HepG2 (cell line): ENCODE results near the gene GNAS. TPM values are rescaled to one million over a fixed set of nuclear protein-coding genes. Genes with fewer than 3 reads are reported as not detected.

Experiments used
- ATAC-seq: fragments of 200-7000 bp; cut with Tn5 transposase; 3 replicates; pipeline ENCODE4 v1.9.1; 2020; ENCODE audit warnings: mild to moderate bottlenecking, moderate library complexity
- BruUV-seq: library from RNA; stranded (reverse); fragments of 400-500 nt; replicated peaks from 2 replicates; lab custom pipeline; 2021; lab: Mats Ljungman, UMichigan
- CTCF ChIA-PET: fragments of 300-600 bp; formaldehyde crosslinking; extraction: SDS; loops from one replicate; lab custom pipeline; 2021; ENCODE audit warnings: low total read pairs, inconsistent platforms, low intra/inter-chr PET ratio; lab: Yijun Ruan, JAX
- POLR2A ChIA-PET: fragments of 350-600 bp; sonication (Branson Sonifier 250); formaldehyde crosslinking; loops from one replicate; lab custom pipeline; 2020; ENCODE audit warnings: antibody characterized with exemption, inconsistent platforms; lab: Yijun Ruan, JAX
- DNase-seq: peaks from one replicate; pipeline ENCODE4 v3.0.0-alpha.2; 2015; ENCODE audit warnings: low spot score
- FAIRE-seq: peaks from 3 replicates; lab custom pipeline; 2011; peaks lifted over from hg19 to GRCh38; lab: Jason Lieb, UNC
- H2AFZ ChIP-seq: one replicate; pipeline ENCODE4 v1.6.1; 2011; ENCODE audit warnings: low read length, inconsistent platforms
- H3K27ac ChIP-seq: fragments of 300-600 bp; 3 replicates; pipeline ENCODE4 v1.8.0; 2011; ENCODE audit warnings: mixed run types, mild to moderate bottlenecking, mixed read lengths, low read length, inconsistent platforms; ENCODE audit not compliant: insufficient read depth; ENCODE audit errors: extremely low read length
- H3K27me3 ChIP-seq, 2 experiments: fragments of 200-600 bp in 1 of 2; 2 replicates in 1 of 2; 3 replicates in 1 of 2; pipeline versions ENCODE4 v1.6.0 to v1.8.0; 2011; ENCODE audit warnings: low read length in 2 of 2, mild to moderate bottlenecking in 2 of 2, moderate library complexity in 2 of 2, inconsistent platforms in 1 of 2; ENCODE audit not compliant: insufficient read depth in 2 of 2, control insufficient read depth in 1 of 2
- H3K36me3 ChIP-seq, 2 experiments: fragments of 200-600 bp in 1 of 2; replicated peaks in 1 of 2; 2 replicates in 1 of 2; 3 replicates in 1 of 2; pipeline versions ENCODE4 v1.5.1 to v1.8.0; 2011; ENCODE audit warnings: low read length in 2 of 2, inconsistent platforms in 1 of 2; ENCODE audit not compliant: insufficient read depth in 2 of 2, control insufficient read depth in 1 of 2
- H3K4me1 ChIP-seq: 2 replicates; pipeline ENCODE4 v1.5.1; 2012; ENCODE audit warnings: low read length, inconsistent platforms; ENCODE audit not compliant: insufficient read depth
- H3K4me2 ChIP-seq: 2 replicates; pipeline ENCODE4 v1.6.0; 2011; ENCODE audit warnings: low read depth, low read length, inconsistent platforms
- H3K4me3 ChIP-seq, 3 experiments: fragments of 200-600 bp in 1 of 3; sonication (generic), shearing (Covaris generic) in 1 of 3; replicated peaks in 1 of 3; 2 replicates each; pipeline ENCODE4 v1.5.1; 2011 to 2016; ENCODE audit warnings: low read length in 3 of 3, inconsistent platforms in 2 of 3, low read depth in 2 of 3, mild to moderate bottlenecking in 2 of 3, control low read depth in 1 of 3, mixed read lengths in 1 of 3; ENCODE audit not compliant: insufficient read depth in 1 of 3
- H3K79me2 ChIP-seq: one replicate; pipeline ENCODE4 v1.6.1; 2011; ENCODE audit warnings: low read length, inconsistent platforms; ENCODE audit not compliant: insufficient read depth
- H3K9ac ChIP-seq: 2 replicates; pipeline ENCODE4 v1.6.0; 2011; ENCODE audit warnings: mild to moderate bottlenecking, low read depth, low read length, inconsistent platforms; ENCODE audit not compliant: insufficient read depth
- H3K9me3 ChIP-seq: 2 replicates; pipeline ENCODE4 v1.5.1; 2012; ENCODE audit warnings: mild to moderate bottlenecking, low read length
- H4K20me1 ChIP-seq: 2 replicates; pipeline ENCODE4 v1.6.0; 2011; ENCODE audit warnings: inconsistent platforms, mild to moderate bottlenecking, low read length, moderate library complexity; ENCODE audit not compliant: insufficient read depth
- AKAP8 ChIP-seq: sonication (generic); formaldehyde crosslinking; IDR thresholded peaks from 2 replicates; pipeline ENCODE4 v1.5.1; 2020; ENCODE audit warnings: mild to moderate bottlenecking, missing genetic modification reagents
- IKZF1 ChIP-seq: fragments of 450-650 bp; IDR thresholded peaks from 2 replicates; pipeline ENCODE4 v1.7.1; 2016
- MBD4 ChIP-seq: IDR thresholded peaks from 2 replicates; pipeline ENCODE4 v1.6.1; 2012; ENCODE audit warnings: low read length, inconsistent platforms, borderline replicate concordance
- POLR2AphosphoS5 ChIP-seq: IDR thresholded peaks from 2 replicates; pipeline ENCODE4 v1.6.1; 2012; ENCODE audit warnings: low read depth, low read length
- PTBP1 ChIP-seq: fragments of 200-400 bp; formaldehyde crosslinking; IDR thresholded peaks from 2 replicates; pipeline ENCODE4 v1.6.1; 2018; ENCODE audit warnings: low read length, low read depth; ENCODE audit not compliant: poor library complexity, severe bottlenecking
- SUZ12 ChIP-seq: fragments of 150-350 bp; IDR thresholded peaks from 2 replicates; pipeline ENCODE4 v1.6.1; 2014; ENCODE audit warnings: low read depth, low read length
- ZBTB3 ChIP-seq: sonication (generic); formaldehyde crosslinking; IDR thresholded peaks from 2 replicates; pipeline ENCODE4 v1.4.0; 2020; ENCODE audit warnings: low read depth, mild to moderate bottlenecking, moderate library complexity, missing genetic modification reagents, borderline replicate concordance
- ZNF619 ChIP-seq: sonication (generic); formaldehyde crosslinking; IDR thresholded peaks from 2 replicates; pipeline ENCODE4 v1.4.0; 2020; ENCODE audit warnings: mild to moderate bottlenecking, missing genetic modification reagents
- ZSCAN25 ChIP-seq: sonication (generic); formaldehyde crosslinking; IDR thresholded peaks from 2 replicates; pipeline ENCODE4 v1.8.0; 2022; ENCODE audit warnings: mild to moderate bottlenecking, missing genetic modification reagents
- WGBS: methylation state at CpG from one replicate; pipeline ENCODE4 v1.1.6; 2017; ENCODE audit warnings: low lambda C conversion rate; 5-methylcytosine and 5-hydroxymethylcytosine counted together
- in situ Hi-C: cut with HindIII; loops from 2 replicates; pipeline ENCODE4 v1.10.0; 2017; ENCODE audit warnings: low pct_unique_long_range_greater_than_20kb; ENCODE audit not compliant: extremely low pct_ligation_motif_present
- intact Hi-C: fragments of 100-400 bp; cut with micrococcal nuclease; formaldehyde crosslinking; loops from one replicate; pipeline ENCODE4 v1.10.0; 2022; ENCODE audit not compliant: unreplicated experiment
- polyA plus RNA-seq, 8 experiments: library from polyadenylated mRNA; depleted of rRNA in 3 of 8; stranded (reverse) in 7 of 8; unstranded in 1 of 8; fragments of >200 nt; fragmentation: Illumina TruSeq in 4 of 8; extraction: Trizol in 4 of 8; gene quantifications; 2 replicates each; pipeline versions ENCODE4 v1.2.1 to v1.2.3, GENCODE V29; 2011 to 2016; ENCODE audit warnings: low read depth in 4 of 8, missing spikeins in 1 of 8, mixed read lengths in 1 of 8; ENCODE audit not compliant: insufficient read depth in 1 of 8
- total RNA-seq, 5 experiments: library from RNA; depleted of rRNA; stranded (reverse); fragments of >200 nt; fragmentation: Illumina TruSeq; extraction: Trizol; gene quantifications; 2 replicates each; pipeline ENCODE4 v1.2.3, GENCODE V29; 2016; ENCODE audit warnings: low read depth in 1 of 5
- TF ChIP-seq, protein P1 (sequence below): sonication (generic); formaldehyde crosslinking; IDR thresholded peaks from 2 replicates; pipeline ENCODE4 v1.5.0; 2020; ENCODE audit warnings: mild to moderate bottlenecking, missing genetic modification reagents
- TF ChIP-seq, protein P2 (sequence below): fragments of 450-650 bp; IDR thresholded peaks from 2 replicates; pipeline ENCODE4 v1.6.1; 2016

GNAS gene
- total and polyA plus RNA-seq, 2 of the 13 experiments (the other 11 are each of a cell fraction or from before 2014, with no cell fraction given) = 407 to 1,008 TPM

DNA sequence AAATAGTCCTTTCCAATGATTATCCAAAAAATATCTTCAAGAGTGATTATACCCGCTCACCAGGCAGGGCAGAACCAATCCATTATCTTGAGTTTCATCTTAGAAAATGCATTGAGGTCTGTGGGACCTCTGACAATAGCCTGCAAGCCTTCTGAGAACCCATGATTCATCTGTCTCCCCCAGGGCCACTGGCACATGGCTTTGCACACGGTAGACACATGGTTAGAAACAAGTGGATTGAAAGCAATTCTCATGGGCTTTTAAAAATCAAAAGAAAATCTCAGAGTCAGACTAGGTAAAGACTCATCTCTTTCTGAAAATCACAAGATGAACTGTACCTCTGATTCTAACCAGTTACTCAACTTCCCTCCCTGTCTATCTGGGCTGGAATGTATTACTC lies 17.3 kb upstream of the GNAS start:
- in situ Hi-C loops = no loop called here

DNA sequence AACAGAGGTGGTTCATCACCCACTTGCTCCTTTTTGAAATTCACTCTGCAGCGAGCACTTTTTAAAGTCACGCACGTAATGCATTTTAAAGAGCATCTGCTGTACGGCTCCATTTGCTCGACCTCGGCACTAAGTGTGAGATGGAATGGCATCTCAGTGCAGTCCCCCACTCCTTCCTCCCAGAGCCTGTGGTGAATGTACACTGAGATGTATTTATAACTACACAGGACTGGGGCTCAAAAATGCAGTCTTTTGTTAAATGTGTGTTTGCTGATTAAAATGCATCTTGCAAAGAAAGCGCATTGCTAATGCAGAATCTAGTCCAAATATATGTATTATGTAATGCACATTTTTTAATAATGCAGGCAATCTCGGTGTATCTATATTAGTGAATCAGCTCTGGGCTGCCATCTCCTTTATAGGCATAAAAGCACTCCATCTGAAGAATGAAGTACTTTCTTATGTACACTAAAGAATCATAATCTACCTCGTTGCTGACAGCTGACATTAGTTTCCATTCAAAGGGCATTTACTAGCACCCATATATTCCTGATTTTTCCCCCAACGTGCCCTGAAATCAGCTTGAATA lies 15.8 kb upstream of the GNAS start:
- intact Hi-C loops (loop anchor here (5.0 kb wide), 1 partner anchor 589 kb away; no protein-coding TSS in a partner anchor), in situ Hi-C loops (no loop called here)
- no peak overlapping the region for H3K4me2 ChIP-seq
- H4K20me1 ChIP-seq = no peaks in the 10 kb centered on the region
- FAIRE-seq (no peak), DNase-seq (no peak), ATAC-seq (no peak)
- H3K79me2 ChIP-seq = no peaks in the 10 kb centered on the region
- H3K9me3 ChIP-seq = no peaks in the 10 kb centered on the region
- H2AFZ ChIP-seq = no peak overlapping the region
- POLR2A ChIA-PET = no interaction called here
- no TSS peak for BruUV-seq
- TF ChIP-seq AKAP8 (no peak), ZNF619 (CRISPR knock-in tag) (no peak), PTBP1 (no peak), POLR2AphosphoS5 (no peak), IKZF1 (no peak), ZBTB3 (CRISPR knock-in tag) (no peak), ZSCAN25 (CRISPR knock-in tag) (no peak), MBD4 (no peak)
- TF ChIP-seq, protein P1, sequence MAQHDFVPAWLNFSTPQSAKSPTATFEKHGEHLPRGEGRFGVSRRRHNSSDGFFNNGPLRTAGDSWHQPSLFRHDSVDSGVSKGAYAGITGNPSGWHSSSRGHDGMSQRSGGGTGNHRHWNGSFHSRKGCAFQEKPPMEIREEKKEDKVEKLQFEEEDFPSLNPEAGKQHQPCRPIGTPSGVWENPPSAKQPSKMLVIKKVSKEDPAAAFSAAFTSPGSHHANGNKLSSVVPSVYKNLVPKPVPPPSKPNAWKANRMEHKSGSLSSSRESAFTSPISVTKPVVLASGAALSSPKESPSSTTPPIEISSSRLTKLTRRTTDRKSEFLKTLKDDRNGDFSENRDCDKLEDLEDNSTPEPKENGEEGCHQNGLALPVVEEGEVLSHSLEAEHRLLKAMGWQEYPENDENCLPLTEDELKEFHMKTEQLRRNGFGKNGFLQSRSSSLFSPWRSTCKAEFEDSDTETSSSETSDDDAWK (CRISPR knock-in tag) = no peak
- CTCF ChIA-PET = no interaction called here
- H3K4me3 ChIP-seq = no peak overlapping the region
- no peaks in the 10 kb centered on the region for H3K4me1 ChIP-seq
- H3K27ac ChIP-seq = no peak overlapping the region
- H3K9ac ChIP-seq = no peak overlapping the region
- H3K27me3 ChIP-seq = peaks cover 10 to 87% of the 10 kb centered on the region in 2 experiments; a peak in 4 of 5 replicates
- no peaks in the 10 kb centered on the region for H3K36me3 ChIP-seq
- WGBS = 37% methylated on average over 10 of the region's 10 CpGs

More for the DNA sequence above, 17.3 kb upstream of the GNAS start:
- H3K4me1 ChIP-seq = no peaks in the 10 kb centered on the region
- no peak for ATAC-seq
- TF ChIP-seq, protein P2, sequence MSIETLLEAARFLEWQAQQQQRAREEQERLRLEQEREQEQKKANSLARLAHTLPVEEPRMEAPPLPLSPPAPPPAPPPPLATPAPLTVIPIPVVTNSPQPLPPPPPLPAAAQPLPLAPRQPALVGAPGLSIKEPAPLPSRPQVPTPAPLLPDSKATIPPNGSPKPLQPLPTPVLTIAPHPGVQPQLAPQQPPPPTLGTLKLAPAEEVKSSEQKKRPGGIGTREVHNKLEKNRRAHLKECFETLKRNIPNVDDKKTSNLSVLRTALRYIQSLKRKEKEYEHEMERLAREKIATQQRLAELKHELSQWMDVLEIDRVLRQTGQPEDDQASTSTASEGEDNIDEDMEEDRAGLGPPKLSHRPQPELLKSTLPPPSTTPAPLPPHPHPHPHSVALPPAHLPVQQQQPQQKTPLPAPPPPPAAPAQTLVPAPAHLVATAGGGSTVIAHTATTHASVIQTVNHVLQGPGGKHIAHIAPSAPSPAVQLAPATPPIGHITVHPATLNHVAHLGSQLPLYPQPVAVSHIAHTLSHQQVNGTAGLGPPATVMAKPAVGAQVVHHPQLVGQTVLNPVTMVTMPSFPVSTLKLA = 0 out of 2 replicates have a peak, but pooled peaks have one; percentile 13
- TF ChIP-seq SUZ12 = no peak
- H4K20me1 ChIP-seq = no peaks in the 10 kb centered on the region
- ChIA-PET CTCF (no interaction called here), POLR2A (no interaction called here)
- no peak overlapping the region for H2AFZ ChIP-seq
- 4% methylated on average over 2 of the region's 2 CpGs for WGBS
- intact Hi-C loops = loop anchor here (5.0 kb wide), 1 partner anchor 588 kb away; no protein-coding TSS in a partner anchor
- no peak for DNase-seq
- H3K9me3 ChIP-seq = no peaks in the 10 kb centered on the region
- no peak for FAIRE-seq
- no peak overlapping the region for H3K4me3 ChIP-seq
- peaks cover 10 to 77% of the 10 kb centered on the region in 2 experiments; a peak in 4 of 5 replicates for H3K27me3 ChIP-seq
- H3K9ac ChIP-seq = no peak overlapping the region
- no peaks in the 10 kb centered on the region for H3K79me2 ChIP-seq
- H3K4me2 ChIP-seq = no peak overlapping the region
- no TSS peak for BruUV-seq
- no peaks in the 10 kb centered on the region for H3K36me3 ChIP-seq
- no peak overlapping the region for H3K27ac ChIP-seq
